Measurements from ENCODE around the gene SRGAP1. TPM values are rescaled to one million over a fixed set of nuclear protein-coding genes. Genes with fewer than 3 reads are reported as not detected.

The SRGAP1 gene
- total and polyA plus RNA-seq, 2 of the 8 experiments (the other 6 are each of a cell fraction or from before 2014, with no cell fraction given), result 3.2 to 7.3 TPM

DNA sequence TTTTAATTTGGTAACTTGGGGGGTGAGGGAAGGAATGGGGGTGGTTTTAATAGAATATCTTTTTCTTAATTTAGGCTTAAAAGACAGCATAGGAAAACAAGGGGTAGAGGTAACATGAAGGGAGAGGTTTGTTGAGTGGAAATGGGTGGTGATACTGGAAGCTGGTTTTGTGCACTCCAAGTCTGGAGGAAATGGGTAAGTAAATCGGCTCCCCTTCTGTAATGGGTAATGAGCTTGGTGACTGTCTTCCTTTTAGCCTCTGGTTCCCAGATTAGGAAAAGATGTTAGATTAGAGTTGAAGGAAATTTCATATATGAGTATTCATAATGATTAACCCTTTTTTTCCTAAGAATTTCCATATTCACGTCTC, 122.1 kb downstream of the SRGAP1 start:
- Histone ChIP-seq H3K4me1 (replicated peaks in 1 of 4; ENCODE audit: control insufficient read depth in 3 of 4, insufficient read depth in 4 of 4, low read length in 3 of 4) (peaks cover 0 to 2% (median 0%) of the 10 kb centered on the region in 4 experiments; a peak in 3 of 7 replicates), H3K27ac (ENCODE audit: low read depth, low read length) (no peak overlapping the region), H4K5ac (ENCODE audit: insufficient read length, low read depth, low read length) (no peak overlapping the region), H4K91ac (replicated peaks; ENCODE audit: insufficient read length, low read length) (no peak overlapping the region), H2BK5ac (ENCODE audit: low read depth, low read length) (no peak overlapping the region), H3K9ac (replicated peaks in 1 of 4; ENCODE audit: extremely low read depth in 1 of 4, low read depth in 3 of 4, low read length in 3 of 4) (no peak overlapping the region), H4K8ac (ENCODE audit: extremely low read depth, insufficient read depth, low read length) (no peak overlapping the region), H3K4me2 (ENCODE audit: insufficient read depth in 1 of 2, low read depth in 2 of 2, low read length in 2 of 2) (no peak overlapping the region), H3K79me2 (ENCODE audit: control insufficient read depth in 1 of 2, insufficient read depth in 2 of 2, low read length in 2 of 2) (no peaks in the 10 kb centered on the region), H2AK5ac (ENCODE audit: low read depth, low read length) (no peak overlapping the region), H4K20me1 (replicated peaks in 1 of 2; ENCODE audit: control insufficient read depth in 1 of 2, insufficient read depth in 2 of 2, low read length in 2 of 2) (no peaks in the 10 kb centered on the region), H2BK20ac (ENCODE audit: low read length) (no peak overlapping the region), H3K4ac (replicated peaks; ENCODE audit: insufficient read length, low read depth, low read length) (no peak overlapping the region), H2BK120ac (replicated peaks; ENCODE audit: low read depth, low read length) (no peak overlapping the region), H3K56ac (replicated peaks; ENCODE audit: insufficient read length, low read depth, low read length) (peak overlapping the region; percentile 22), H2AFZ (ENCODE audit: low read length) (no peak overlapping the region), H3K23ac (ENCODE audit: insufficient read length) (no peak overlapping the region), H3K27me3 (replicated peaks in 1 of 4; ENCODE audit: control insufficient read depth in 3 of 4, extremely low read depth in 1 of 4, insufficient read depth in 3 of 4, low read length in 3 of 4) (no peaks in the 10 kb centered on the region), H3K79me1 (ENCODE audit: low read depth, low read length) (no peaks in the 10 kb centered on the region; the same call in 1 of the 2 replicates), H3K18ac (ENCODE audit: extremely low read depth, low read length) (no peak overlapping the region), H2BK15ac (ENCODE audit: low read length) (no peak overlapping the region), H3K9me3 (ENCODE audit: insufficient read depth in 2 of 2, low read depth in 1 of 2, low read length in 1 of 2) (no peaks in the 10 kb centered on the region), H3K36me3 (ENCODE audit: control insufficient read depth in 2 of 4, insufficient read depth in 4 of 4, low read length in 3 of 4) (no peaks in the 10 kb centered on the region), H3K14ac (ENCODE audit: insufficient read length) (no peak overlapping the region), H3K23me2 (ENCODE audit: low read depth, low read length) (no peaks in the 10 kb centered on the region), H3K4me3 (ENCODE audit: extremely low read depth in 1 of 4, insufficient read depth in 2 of 4, low read depth in 3 of 4, low read length in 4 of 4) (no peak overlapping the region), H2BK12ac (ENCODE audit: low read depth, low read length) (no peak overlapping the region)
- WGBS, 2 experiments (ENCODE audit: extremely low coverage in 1 of 2, insufficient coverage in 1 of 2, insufficient read length in 1 of 2, insufficient replicate concordance in 2 of 2, low coverage in 1 of 2, low lambda C conversion rate in 2 of 2, missing lambda C conversion rate in 1 of 2), result 92% methylated on average over 2 of the region's 2 CpGs; no CpG with 5 or more reads in 1 of the 2 experiments
- FAIRE-seq (no peak), DNase-seq (ENCODE audit: low read depth in 1 of 2, low spot score in 2 of 2) (no peak)
- TF ChIP-seq SP1 (IDR thresholded peaks at IDR 0.05; ENCODE audit: low read depth, low read length) (no peak), POU5F1 (IDR thresholded peaks at IDR 0.05; ENCODE audit: low read depth, low read length) (no peak), GABPA (IDR thresholded peaks at IDR 0.05; ENCODE audit: borderline replicate concordance, insufficient read depth, low read length) (no peak), TBP (IDR thresholded peaks at IDR 0.05; ENCODE audit: low read depth, low read length) (no peak)
- TF ChIP-seq, protein P1, sequence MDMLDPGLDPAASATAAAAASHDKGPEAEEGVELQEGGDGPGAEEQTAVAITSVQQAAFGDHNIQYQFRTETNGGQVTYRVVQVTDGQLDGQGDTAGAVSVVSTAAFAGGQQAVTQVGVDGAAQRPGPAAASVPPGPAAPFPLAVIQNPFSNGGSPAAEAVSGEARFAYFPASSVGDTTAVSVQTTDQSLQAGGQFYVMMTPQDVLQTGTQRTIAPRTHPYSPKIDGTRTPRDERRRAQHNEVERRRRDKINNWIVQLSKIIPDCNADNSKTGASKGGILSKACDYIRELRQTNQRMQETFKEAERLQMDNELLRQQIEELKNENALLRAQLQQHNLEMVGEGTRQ (IDR thresholded peaks at IDR 0.05; ENCODE audit: low read length), result no peak
- POLR2A ChIA-PET (ENCODE audit: partially characterized antibody), result no interaction called here
- CTCF ChIA-PET (ENCODE audit: partially characterized antibody), result no interaction called here
